Measurements from ENCODE around the gene GTF2H4.

- no peak for TF ChIP-seq CTCF (IDR thresholded peaks at IDR 0.05 in 4 of 5, conservative IDR thresholded peaks at IDR 0.05 in 1 of 5)
- no peak for TF ChIP-seq POLR2A (IDR thresholded peaks at IDR 0.05)
Observed at GRCh38 chr6:30928677-30929076, 20.7 kb downstream of the GTF2H4 start.
